K562 (cell line): Measurements from ENCODE around the gene UBR4. TPM values are rescaled to one million over a fixed set of nuclear protein-coding genes. Genes with fewer than 3 reads are reported as not detected.
A peak's percentile ranks its signal among the peaks of the same experiment; 100 is the strongest.

ENCODE experiments used
- BHLHE40 ChIP-seq: IDR thresholded peaks from 2 replicates; pipeline ENCODE4 v1.6.1; 2011; ENCODE audit warnings: low read length, improper control_type of control experiment
- BRD9 ChIP-seq: fragments of 450-650 bp; IDR thresholded peaks from 2 replicates; pipeline ENCODE4 v1.6.1; 2018; ENCODE audit warnings: low read depth; ENCODE audit not compliant: partially characterized antibody
- CBX2 ChIP-seq: fragments of 200-600 bp; sonication (generic); IDR thresholded peaks from one replicate; pipeline ENCODE4 v1.6.1; 2012; ENCODE audit warnings: mild to moderate bottlenecking, low read length, inconsistent platforms; ENCODE audit not compliant: insufficient read depth, poor library complexity, severe bottlenecking
- CTCF ChIP-seq, 3 experiments: IDR thresholded peaks in 2 of 3; conservative IDR thresholded peaks in 1 of 3; 2 replicates each; pipeline ENCODE4 v1.5.1; 2011 to 2012; ENCODE audit warnings: low read length in 3 of 3, mild to moderate bottlenecking in 3 of 3, control low read depth in 2 of 3, improper control_type of control experiment in 1 of 3, inconsistent platforms in 1 of 3, low read depth in 1 of 3, mixed read lengths in 1 of 3, moderate library complexity in 1 of 3; ENCODE audit not compliant: insufficient read depth in 2 of 3
- ERF ChIP-seq: fragments of 450-650 bp; formaldehyde crosslinking; IDR thresholded peaks from 2 replicates; pipeline ENCODE4 v1.4.0; 2020; ENCODE audit warnings: mild to moderate bottlenecking, mixed read lengths
- HMG20A ChIP-seq: fragments of 450-650 bp; formaldehyde crosslinking; conservative IDR thresholded peaks from 2 replicates; pipeline ENCODE4 v1.4.0; 2020; ENCODE audit warnings: mild to moderate bottlenecking, mixed read lengths
- HNRNPK ChIP-seq: fragments of 200-400 bp; formaldehyde crosslinking; IDR thresholded peaks from one replicate; pipeline ENCODE4 v1.6.1; 2018; ENCODE audit warnings: mild to moderate bottlenecking, low read depth, low read length; ENCODE audit not compliant: poor library complexity, severe bottlenecking
- MBD1 ChIP-seq: fragments of 250-450 bp; sonication (Bioruptor Pico); IDR thresholded peaks from 2 replicates; pipeline ENCODE4 v1.8.0; 2022; ENCODE audit warnings: inconsistent platforms
- NELFE ChIP-seq: IDR thresholded peaks from 2 replicates; pipeline ENCODE4 v1.6.1; 2011; ENCODE audit warnings: mild to moderate bottlenecking; ENCODE audit not compliant: insufficient read depth, insufficient read length
- NR3C1 ChIP-seq: sonication (generic); formaldehyde crosslinking; IDR thresholded peaks from 2 replicates; pipeline ENCODE4 v1.8.1; 2022; ENCODE audit warnings: missing genetic modification reagents
- RFX5 ChIP-seq: IDR thresholded peaks from 2 replicates; pipeline ENCODE4 v1.6.1; 2011; ENCODE audit warnings: low read depth, mild to moderate bottlenecking, improper control_type of control experiment, low read length
- STAT5A ChIP-seq: IDR thresholded peaks from 2 replicates; pipeline ENCODE4 v1.6.1; 2012; ENCODE audit warnings: low read length, inconsistent platforms, borderline replicate concordance
- ZNF586 ChIP-seq: fragments of 450-650 bp; formaldehyde crosslinking; conservative IDR thresholded peaks from 2 replicates; pipeline ENCODE4 v1.4.0; 2020; ENCODE audit warnings: mild to moderate bottlenecking, moderate library complexity
- polyA plus RNA-seq, 8 experiments: library from polyadenylated mRNA; depleted of rRNA in 4 of 8; stranded (reverse) in 5 of 8; unstranded in 3 of 8; fragments of >200 nt; fragmentation: Nextera tagmentation in 2 of 8; fragmentation: Illumina TruSeq in 1 of 8; extraction: Ambion mirVana in 2 of 8; extraction: Trizol in 1 of 8; gene quantifications; 2 replicates each; pipeline versions ENCODE4 v1.2.1 to v1.2.3, GENCODE V29; 2011 to 2014; ENCODE audit warnings: inconsistent platforms in 1 of 8, missing spikeins in 1 of 8
- total RNA-seq, 7 experiments: library from RNA; depleted of rRNA in 6 of 7; stranded (reverse); fragments of >200 nt in 6 of 7; fragmentation: Illumina TruSeq in 2 of 7; extraction: Trizol in 2 of 7; gene quantifications; 2 replicates each; pipeline versions ENCODE4 v1.2.1 to v1.2.3, GENCODE V29; 2011 to 2021; ENCODE audit warnings: low replicate concordance in 1 of 7
- TF ChIP-seq, protein P1 (sequence below): fragments of 450-650 bp; IDR thresholded peaks from 2 replicates; pipeline ENCODE4 v1.6.1; 2016; ENCODE audit warnings: borderline replicate concordance
- TF ChIP-seq, protein P2 (sequence below), 2 experiments: fragments of 450-650 bp; conservative IDR thresholded peaks; 2 replicates each; pipeline ENCODE4 v1.6.1; 2017; ENCODE audit warnings: mild to moderate bottlenecking in 2 of 2, moderate library complexity in 2 of 2
- TF ChIP-seq, protein P3 (sequence below), 2 experiments: IDR thresholded peaks in 1 of 2; conservative IDR thresholded peaks in 1 of 2; 2 replicates each; pipeline ENCODE4 v1.6.1; 2016; ENCODE audit warnings: low read depth in 2 of 2, mild to moderate bottlenecking in 1 of 2, missing compliant biosample characterization in 1 of 2, missing genetic modification characterization in 1 of 2, moderate library complexity in 1 of 2

The UBR4 gene
- total and polyA plus RNA-seq, 9 of the 15 experiments (the other 6 are each of a cell fraction or from before 2014, with no cell fraction given), result 55.4 to 277 (median 123) TPM

- TF ChIP-seq, protein P1, sequence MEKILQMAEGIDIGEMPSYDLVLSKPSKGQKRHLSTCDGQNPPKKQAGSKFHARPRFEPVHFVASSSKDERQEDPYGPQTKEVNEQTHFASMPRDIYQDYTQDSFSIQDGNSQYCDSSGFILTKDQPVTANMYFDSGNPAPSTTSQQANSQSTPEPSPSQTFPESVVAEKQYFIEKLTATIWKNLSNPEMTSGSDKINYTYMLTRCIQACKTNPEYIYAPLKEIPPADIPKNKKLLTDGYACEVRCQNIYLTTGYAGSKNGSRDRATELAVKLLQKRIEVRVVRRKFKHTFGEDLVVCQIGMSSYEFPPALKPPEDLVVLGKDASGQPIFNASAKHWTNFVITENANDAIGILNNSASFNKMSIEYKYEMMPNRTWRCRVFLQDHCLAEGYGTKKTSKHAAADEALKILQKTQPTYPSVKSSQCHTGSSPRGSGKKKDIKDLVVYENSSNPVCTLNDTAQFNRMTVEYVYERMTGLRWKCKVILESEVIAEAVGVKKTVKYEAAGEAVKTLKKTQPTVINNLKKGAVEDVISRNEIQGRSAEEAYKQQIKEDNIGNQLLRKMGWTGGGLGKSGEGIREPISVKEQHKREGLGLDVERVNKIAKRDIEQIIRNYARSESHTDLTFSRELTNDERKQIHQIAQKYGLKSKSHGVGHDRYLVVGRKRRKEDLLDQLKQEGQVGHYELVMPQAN, result no peak
- TF ChIP-seq HNRNPK, result no peak
- no peak for TF ChIP-seq NR3C1 (CRISPR knock-in tag)
- TF ChIP-seq, protein P2, sequence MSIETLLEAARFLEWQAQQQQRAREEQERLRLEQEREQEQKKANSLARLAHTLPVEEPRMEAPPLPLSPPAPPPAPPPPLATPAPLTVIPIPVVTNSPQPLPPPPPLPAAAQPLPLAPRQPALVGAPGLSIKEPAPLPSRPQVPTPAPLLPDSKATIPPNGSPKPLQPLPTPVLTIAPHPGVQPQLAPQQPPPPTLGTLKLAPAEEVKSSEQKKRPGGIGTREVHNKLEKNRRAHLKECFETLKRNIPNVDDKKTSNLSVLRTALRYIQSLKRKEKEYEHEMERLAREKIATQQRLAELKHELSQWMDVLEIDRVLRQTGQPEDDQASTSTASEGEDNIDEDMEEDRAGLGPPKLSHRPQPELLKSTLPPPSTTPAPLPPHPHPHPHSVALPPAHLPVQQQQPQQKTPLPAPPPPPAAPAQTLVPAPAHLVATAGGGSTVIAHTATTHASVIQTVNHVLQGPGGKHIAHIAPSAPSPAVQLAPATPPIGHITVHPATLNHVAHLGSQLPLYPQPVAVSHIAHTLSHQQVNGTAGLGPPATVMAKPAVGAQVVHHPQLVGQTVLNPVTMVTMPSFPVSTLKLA (conservative IDR thresholded peaks at IDR 0.05), result peak in 1 of 2 experiments; percentile 51; a peak in 1 of 4 replicates
- TF ChIP-seq BRD9, result no peak
- TF ChIP-seq CTCF (IDR thresholded peaks at IDR 0.05 in 2 of 3, conservative IDR thresholded peaks at IDR 0.05 in 1 of 3; ENCODE audit: insufficient read depth in 2 of 3, low read depth in 1 of 3, low read length in 3 of 3), result peak; percentile 40 to 56 (median 48); a peak in 5 of 6 replicates
- no peak for TF ChIP-seq STAT5A
- TF ChIP-seq CBX2, result no peak
- TF ChIP-seq BHLHE40, result peak; percentile 88
- TF ChIP-seq ZNF586 (CRISPR knock-in tag), result no peak
- TF ChIP-seq MBD1 (CRISPR knock-in tag), result no peak
- TF ChIP-seq RFX5, result no peak
- TF ChIP-seq HMG20A, result no peak
- no peak for TF ChIP-seq ERF (CRISPR knock-in tag)
- TF ChIP-seq NELFE, result no peak
- TF ChIP-seq, protein P3, sequence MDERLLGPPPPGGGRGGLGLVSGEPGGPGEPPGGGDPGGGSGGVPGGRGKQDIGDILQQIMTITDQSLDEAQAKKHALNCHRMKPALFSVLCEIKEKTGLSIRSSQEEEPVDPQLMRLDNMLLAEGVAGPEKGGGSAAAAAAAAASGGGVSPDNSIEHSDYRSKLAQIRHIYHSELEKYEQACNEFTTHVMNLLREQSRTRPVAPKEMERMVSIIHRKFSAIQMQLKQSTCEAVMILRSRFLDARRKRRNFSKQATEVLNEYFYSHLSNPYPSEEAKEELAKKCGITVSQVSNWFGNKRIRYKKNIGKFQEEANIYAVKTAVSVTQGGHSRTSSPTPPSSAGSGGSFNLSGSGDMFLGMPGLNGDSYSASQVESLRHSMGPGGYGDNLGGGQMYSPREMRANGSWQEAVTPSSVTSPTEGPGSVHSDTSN (CRISPR knock-in tag; IDR thresholded peaks at IDR 0.05; ENCODE audit: low read depth), result no peak
- TF ChIP-seq, protein P3 (tag; conservative IDR thresholded peaks at IDR 0.05; ENCODE audit: low read depth), result peak; percentile 77
These were observed 152.8 kb downstream of the UBR4 start (continued) for GRCh38 chr1:19057182-19057779.
